B cell (primary cell): ENCODE results near the gene FRMD8. TPM values are rescaled to one million over a fixed set of nuclear protein-coding genes. Genes with fewer than 3 reads are reported as not detected.

Experiments
- ATAC-seq: fragments of 200-7000 bp; cut with Tn5 transposase; one replicate; pipeline ENCODE4 v1.10.0; 2021; ENCODE audit warnings: low read depth, mild to moderate bottlenecking, moderate number of reproducible peaks, moderate library complexity
- CTCF ChIA-PET: fragments of 350-600 bp; sonication (Branson Sonifier 250); formaldehyde crosslinking; loops from one replicate; lab custom pipeline; 2021; ENCODE audit warnings: antibody characterized with exemption, inconsistent platforms; lab: Charles Lee
- POLR2A ChIA-PET: fragments of 350-600 bp; sonication (Branson Sonifier 250); formaldehyde crosslinking; loops from one replicate; lab custom pipeline; 2021; ENCODE audit warnings: antibody characterized with exemption; lab: Charles Lee
- DNase-seq: peaks from one replicate; pipeline ENCODE4 v3.0.0; 2013
- H2AFZ ChIP-seq: 2 replicates; pipeline ENCODE4 v1.6.1; 2012; ENCODE audit warnings: mild to moderate bottlenecking, low read depth, low read length; ENCODE audit not compliant: insufficient read depth, poor library complexity, severe bottlenecking
- H3K27ac ChIP-seq, 2 donors: 1 replicate in 1 of 2; 2 replicates in 1 of 2; pipeline ENCODE4 v1.5.1; 2012 to 2013; ENCODE audit warnings: low read length in 2 of 2, mild to moderate bottlenecking in 2 of 2, moderate library complexity in 1 of 2
- H3K27me3 ChIP-seq, 4 experiments: fragments of 200-600 bp in 1 of 4; sonication (generic) in 1 of 4; replicated peaks in 1 of 4; 1 replicate in 2 of 4; 2 replicates in 2 of 4; pipeline versions ENCODE4 v1.6.1 to v1.7.0; 2013 to 2016; ENCODE audit warnings: low read length in 3 of 4, mild to moderate bottlenecking in 2 of 4, mixed read lengths in 1 of 4, moderate library complexity in 1 of 4; ENCODE audit not compliant: insufficient read depth in 4 of 4, control insufficient read depth in 3 of 4; ENCODE audit errors: control extremely low read depth in 1 of 4
- H3K36me3 ChIP-seq, 2 experiments: replicated peaks in 1 of 2; 1 replicate in 1 of 2; 2 replicates in 1 of 2; pipeline versions ENCODE4 v1.6.1 to v1.7.1; 2013; ENCODE audit warnings: low read length in 1 of 2; ENCODE audit not compliant: insufficient read depth in 2 of 2, control insufficient read depth in 1 of 2; ENCODE audit errors: control extremely low read depth in 1 of 2, extremely low read depth in 1 of 2
- H3K4me1 ChIP-seq, 2 donors: fragments of 200-600 bp in 1 of 2; sonication (generic) in 1 of 2; 1 replicate in 1 of 2; 2 replicates in 1 of 2; pipeline versions ENCODE4 v1.5.1 to v1.6.1; 2013 to 2017; ENCODE audit warnings: low read length in 2 of 2; ENCODE audit not compliant: control insufficient read depth in 2 of 2, insufficient read depth in 2 of 2
- H3K4me2 ChIP-seq: replicated peaks from 2 replicates; pipeline ENCODE3; 2012; ENCODE audit warnings: mild to moderate bottlenecking, low read depth, low read length; ENCODE audit not compliant: poor library complexity, severe bottlenecking
- H3K4me3 ChIP-seq, 5 experiments: fragments of 200-600 bp in 1 of 5; sonication (generic) in 1 of 5; 1 replicate in 3 of 5; 2 replicates in 2 of 5; pipeline versions ENCODE4 v1.5.1 to v1.7.0; 2011 to 2016; ENCODE audit warnings: low read length in 4 of 5, mild to moderate bottlenecking in 4 of 5, low read depth in 2 of 5, control low read depth in 1 of 5, moderate library complexity in 1 of 5; ENCODE audit not compliant: insufficient read depth in 1 of 5; ENCODE audit errors: control extremely low read depth in 1 of 5, extremely low read depth in 1 of 5
- H3K79me2 ChIP-seq: fragments of 200-600 bp; sonication (generic); one replicate; pipeline ENCODE4 v1.6.0; 2016; ENCODE audit warnings: low read length; ENCODE audit not compliant: control insufficient read depth, insufficient read depth
- H3K9ac ChIP-seq: fragments of 200-600 bp; sonication (generic); 2 replicates; pipeline ENCODE4 v1.6.1; 2017; ENCODE audit warnings: mild to moderate bottlenecking, low read length, moderate library complexity
- H3K9me3 ChIP-seq, 3 donors: one replicate each; pipeline versions ENCODE4 v1.6.1 to v1.7.1; 2013; ENCODE audit warnings: low read length in 2 of 3; ENCODE audit not compliant: control insufficient read depth in 2 of 3, insufficient read depth in 1 of 3; ENCODE audit errors: control extremely low read depth in 1 of 3
- H4K20me1 ChIP-seq: 2 replicates; pipeline ENCODE4 v1.6.0; 2012; ENCODE audit warnings: mild to moderate bottlenecking, low read length; ENCODE audit not compliant: insufficient read depth, control insufficient read depth, poor library complexity, severe bottlenecking
- H3K27ac Mint-ChIP-seq: one replicate; pipeline ENCODE4 v1.8.0; 2021; ENCODE audit warnings: mixed read lengths
- H3K27me3 Mint-ChIP-seq: one replicate; pipeline ENCODE4 v1.8.0; 2021; ENCODE audit warnings: mixed read lengths
- H3K4me1 Mint-ChIP-seq: one replicate; pipeline ENCODE4 v1.8.0; 2021; ENCODE audit warnings: mixed read lengths
- H3K4me3 Mint-ChIP-seq: one replicate; pipeline ENCODE4 v1.8.0; 2021; ENCODE audit warnings: mixed read lengths
- H3K9me3 Mint-ChIP-seq: one replicate; pipeline ENCODE4 v1.8.0; 2022; ENCODE audit warnings: mixed read lengths; ENCODE audit not compliant: insufficient read depth
- CTCF ChIP-seq: fragments of 200-600 bp; IDR thresholded peaks from one replicate; pipeline ENCODE4 v1.8.0; 2022; ENCODE audit warnings: antibody characterized with exemption, mild to moderate bottlenecking
- EZH2 ChIP-seq: IDR thresholded peaks from 2 replicates; pipeline ENCODE4 v1.6.1; 2012; ENCODE audit warnings: borderline replicate concordance, low read depth, mild to moderate bottlenecking, moderate library complexity, low read length; ENCODE audit not compliant: insufficient read depth, poor library complexity, severe bottlenecking
- WGBS: methylation state at CpG from one replicate; pipeline ENCODE4 v1.1.5; 2013; ENCODE audit warnings: missing lambda C conversion rate; ENCODE audit not compliant: insufficient coverage; 5-methylcytosine and 5-hydroxymethylcytosine counted together
- intact Hi-C: fragments of 100-400 bp; cut with micrococcal nuclease; formaldehyde crosslinking; loops from one replicate; pipeline ENCODE4 v1.10.0; 2022
- polyA plus RNA-seq: library from polyadenylated mRNA; depleted of rRNA; stranded (reverse); fragments of >200 nt; gene quantifications from 2 replicates; pipeline ENCODE4 v1.2.3, GENCODE V29; 2012
- total RNA-seq, 2 donors: library from RNA; stranded (reverse); fragments of 120-200 nt in 1 of 2; gene quantifications; 1 replicate in 1 of 2; 2 replicates in 1 of 2; pipeline versions ENCODE4 v1.2.3 to v1.2.4, GENCODE V29; 2013 to 2022

Gene FRMD8
- total and polyA plus RNA-seq, 2 donors (not counting 1 experiment from before 2014, with no cell fraction given): 44.3 to 73.6 TPM

GRCh38 chr11:65378928-65379638 is 7.4 kb upstream of the FRMD8 start:
- Histone ChIP-seq H3K4me2 (peak overlapping the region; percentile 45), H3K4me1 (peaks cover 30 to 55% of the 10 kb centered on the region in 2 donors), H2AFZ (no peak overlapping the region), H3K36me3 (peaks cover 0 to 15% of the 10 kb centered on the region in 2 experiments), H3K27me3 (no peaks in the 10 kb centered on the region), H3K9me3 (no peaks in the 10 kb centered on the region), H3K4me3 (no peak overlapping the region), H3K27ac (peak overlapping the region; percentile 38 to 51), H3K79me2 (peaks cover 50% of the 10 kb centered on the region), H4K20me1 (no peaks in the 10 kb centered on the region), H3K9ac (no peak overlapping the region)
- intact Hi-C loops: no loop called here
- TF ChIP-seq EZH2: no peak
- TF ChIP-seq CTCF: no peak
- Mint-ChIP-seq H3K4me3 (no peak overlapping the region), H3K27ac (peak overlapping the region; percentile 83), H3K4me1 (peaks cover 46% of the 10 kb centered on the region), H3K9me3 (no peaks in the 10 kb centered on the region), H3K27me3 (no peaks in the 10 kb centered on the region)
- DNase-seq: no peak
- ChIA-PET POLR2A (interaction anchor here (0.6 to 7.2 kb wide), 11 partner anchors 11 to 128 kb away, joined by 4 to 107 read pairs (median 7); partner anchors contain the start of genes MALAT1 and NEAT1), CTCF (interaction anchor here (0.8 to 12.5 kb wide), 18 partner anchors 8 to 215 kb away, joined by 3 to 252 read pairs (median 4); partner anchors contain the start of genes FRMD8, MALAT1 and NEAT1)
- no peak for ATAC-seq
- WGBS: 99% methylated on average over 11 of the region's 14 CpGs
